Epithelial cell of proximal tubule (primary cell): ENCODE results near the gene SH3GL2. TPM values are rescaled to one million over a fixed set of nuclear protein-coding genes. Genes with fewer than 3 reads are reported as not detected.

Source experiments
- DNase-seq: peaks from one replicate; pipeline ENCODE4 v3.0.0-alpha.2; 2011; ENCODE audit warnings: low read depth
- H3K4me3 ChIP-seq: 2 replicates; pipeline ENCODE4 v1.5.1; 2011; ENCODE audit warnings: low read depth, mild to moderate bottlenecking, low read length
- CTCF ChIP-seq: conservative IDR thresholded peaks from 2 replicates; pipeline ENCODE4 v1.5.1; 2012; ENCODE audit warnings: low read depth, mild to moderate bottlenecking, low read length
- total RNA-seq: library from RNA; depleted of rRNA; stranded (reverse); fragments of >200 nt; gene quantifications from 2 replicates; pipeline ENCODE4 v1.2.3, GENCODE V29; 2015

The SH3GL2 gene
- total RNA-seq, 1 donor from 2014 or later = 3.4 TPM

- no peak for TF ChIP-seq CTCF
- H3K4me3 ChIP-seq = no peak overlapping the region
- DNase-seq = no peak
These were observed 69.7 kb downstream of the SH3GL2 start for GRCh38 chr9:17648516-17648915.

GRCh38 chr9:17651725-17652124 is 72.9 kb downstream of the SH3GL2 start:
- no peak overlapping the region for H3K4me3 ChIP-seq
- no peak for DNase-seq
- TF ChIP-seq CTCF = no peak

DNA sequence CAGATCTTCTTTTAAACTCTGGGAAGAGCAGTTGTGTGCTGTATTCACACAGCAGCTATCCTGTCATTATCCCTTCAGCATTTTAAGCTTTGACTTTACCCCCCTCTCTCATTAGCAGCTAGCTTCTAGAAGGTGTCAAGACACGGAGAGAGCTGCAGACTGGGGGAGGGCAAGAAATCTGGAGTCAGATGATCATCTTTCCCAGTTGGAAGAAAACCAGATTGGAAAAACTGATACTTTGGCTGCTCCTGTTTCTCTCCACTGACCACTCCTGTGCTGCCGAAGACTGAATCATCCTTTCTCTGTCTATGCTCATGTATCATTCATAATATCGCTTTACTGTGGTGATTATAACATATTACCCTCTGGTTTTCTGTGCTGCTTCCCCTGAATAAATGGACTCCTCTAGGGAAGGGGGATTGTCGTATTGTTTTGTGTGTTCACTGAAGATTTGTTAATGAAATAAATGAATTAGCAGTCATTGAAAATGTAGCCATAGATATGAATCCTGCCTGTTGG is 75.1 kb downstream of the SH3GL2 start:
- no peak for DNase-seq
- no peak overlapping the region for H3K4me3 ChIP-seq
- no peak for TF ChIP-seq CTCF

- no peak for TF ChIP-seq CTCF
- no peak overlapping the region for H3K4me3 ChIP-seq
- no peak for DNase-seq
These were observed 78.0 kb downstream of the SH3GL2 start for GRCh38 chr9:17656889-17657288.

GRCh38 chr9:17658237-17658636 is 79.4 kb downstream of the SH3GL2 start:
- no peak for DNase-seq
- no peak for TF ChIP-seq CTCF
- H3K4me3 ChIP-seq = no peak overlapping the region

- DNase-seq = no peak
- TF ChIP-seq CTCF = no peak
- no peak overlapping the region for H3K4me3 ChIP-seq
These were observed 81.3 kb downstream of the SH3GL2 start for GRCh38 chr9:17660158-17660557.

DNA sequence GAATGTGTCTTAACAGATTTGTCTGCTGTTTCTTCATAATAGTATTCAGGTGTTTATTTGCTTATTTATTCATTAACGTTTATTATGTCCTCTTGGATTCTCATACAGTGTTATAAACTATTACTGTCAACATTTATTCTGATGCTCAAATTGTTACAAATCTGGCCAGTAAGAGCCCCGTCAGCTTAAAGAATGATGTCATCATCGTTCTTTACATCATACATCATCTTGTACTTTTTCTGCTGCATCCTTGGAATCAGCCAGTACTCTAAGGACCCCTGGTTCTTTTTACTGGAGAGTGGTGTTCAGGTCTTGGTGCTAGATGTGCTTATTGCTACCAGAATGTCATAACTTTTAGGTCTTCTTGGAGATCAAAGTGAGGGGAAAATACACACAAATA is 86.6 kb downstream of the SH3GL2 start:
- H3K4me3 ChIP-seq = no peak overlapping the region
- no peak for DNase-seq
- TF ChIP-seq CTCF = no peak
